ENCODE measurements around the gene DIAPH1.

DIAPH1 gene

DNA sequence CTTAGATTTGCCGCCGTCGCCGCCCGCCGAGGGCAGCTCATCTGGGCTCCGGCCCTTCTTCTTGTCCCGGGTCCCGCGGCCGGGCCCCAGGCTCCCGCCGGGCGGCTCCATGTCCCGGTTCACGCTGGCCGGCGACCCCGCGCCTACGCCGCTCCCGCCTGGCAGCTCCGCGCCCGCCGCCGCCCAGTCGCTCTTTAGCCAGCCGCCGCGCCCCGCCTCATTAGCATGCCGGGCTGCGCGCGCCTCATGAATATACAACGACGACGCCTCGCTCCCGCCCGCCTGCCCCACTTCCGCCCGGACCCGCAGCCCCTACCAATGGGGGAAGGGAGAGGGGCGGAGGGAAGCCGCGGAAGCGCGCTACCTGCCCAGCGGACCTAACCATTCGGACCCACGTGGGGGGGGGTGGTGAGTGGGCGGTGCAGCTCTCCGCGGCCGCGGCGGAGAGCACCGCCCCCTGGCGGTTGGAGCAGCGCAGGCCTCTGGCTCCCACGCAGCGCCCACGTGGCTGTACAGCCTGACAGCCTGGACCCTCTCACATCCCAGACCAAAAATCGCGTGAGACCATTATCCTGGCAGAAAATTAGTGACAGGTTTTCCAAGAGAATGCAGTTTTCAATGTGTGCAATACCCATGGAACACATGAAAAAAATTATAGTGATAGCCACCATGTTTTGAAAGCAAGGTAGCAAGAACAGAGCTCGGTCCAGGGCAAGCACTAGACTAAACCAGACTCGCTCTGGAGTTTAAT lies at the start of gene DIAPH1:
DIAPH1 (minus strand) TSS at position 197 of the 751 bp plus-strand sequence; CDS start at position 111, 86 bp downstream.
- peak; percentile 85 for DNase-seq

DNA sequence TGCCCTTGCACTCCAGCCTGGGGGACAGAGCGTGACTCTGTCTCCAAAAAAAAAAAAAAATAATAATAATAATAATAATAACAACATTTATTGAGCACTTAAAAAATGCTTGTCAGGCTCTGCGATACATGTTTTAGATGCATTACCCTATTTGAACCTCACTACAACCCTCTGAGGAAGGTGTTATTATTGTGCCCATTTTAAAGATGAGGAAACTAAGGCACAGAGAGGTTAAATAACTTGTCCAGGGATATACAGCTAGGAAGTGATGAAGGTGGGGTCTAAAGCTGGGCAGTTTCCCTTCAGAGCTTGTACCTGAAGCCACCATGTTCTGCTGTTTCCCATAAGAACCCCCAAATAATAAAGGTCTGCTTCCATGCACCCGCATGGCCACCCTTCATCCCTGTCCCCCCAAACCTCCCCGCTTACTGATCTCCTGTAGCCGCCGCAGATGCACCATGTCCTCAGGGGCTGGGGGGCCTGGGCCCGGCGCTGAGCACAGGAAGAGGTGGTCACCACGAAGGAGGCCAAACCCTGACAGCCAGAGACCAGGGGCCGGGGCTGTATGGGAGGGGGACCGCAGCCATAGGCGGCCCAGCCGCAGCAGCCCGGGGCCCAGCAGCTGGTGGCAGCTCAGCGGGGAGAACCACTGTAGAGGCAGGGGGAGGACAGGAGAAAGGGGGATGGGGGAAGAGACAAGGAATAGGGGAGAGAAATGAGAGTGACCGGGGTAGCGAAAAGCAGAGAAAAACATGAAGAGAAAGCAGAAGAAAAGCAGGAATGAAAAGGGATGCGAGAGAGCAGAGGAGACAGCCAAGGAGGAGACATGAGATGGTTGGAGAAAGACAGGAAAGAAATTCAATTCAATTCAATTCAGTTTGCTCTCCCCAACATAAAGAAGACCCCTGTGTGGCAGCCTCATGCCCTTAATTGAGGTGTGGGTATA lies 47.5 kb upstream of the DIAPH1 start:
- DNase-seq: no peak

DNA sequence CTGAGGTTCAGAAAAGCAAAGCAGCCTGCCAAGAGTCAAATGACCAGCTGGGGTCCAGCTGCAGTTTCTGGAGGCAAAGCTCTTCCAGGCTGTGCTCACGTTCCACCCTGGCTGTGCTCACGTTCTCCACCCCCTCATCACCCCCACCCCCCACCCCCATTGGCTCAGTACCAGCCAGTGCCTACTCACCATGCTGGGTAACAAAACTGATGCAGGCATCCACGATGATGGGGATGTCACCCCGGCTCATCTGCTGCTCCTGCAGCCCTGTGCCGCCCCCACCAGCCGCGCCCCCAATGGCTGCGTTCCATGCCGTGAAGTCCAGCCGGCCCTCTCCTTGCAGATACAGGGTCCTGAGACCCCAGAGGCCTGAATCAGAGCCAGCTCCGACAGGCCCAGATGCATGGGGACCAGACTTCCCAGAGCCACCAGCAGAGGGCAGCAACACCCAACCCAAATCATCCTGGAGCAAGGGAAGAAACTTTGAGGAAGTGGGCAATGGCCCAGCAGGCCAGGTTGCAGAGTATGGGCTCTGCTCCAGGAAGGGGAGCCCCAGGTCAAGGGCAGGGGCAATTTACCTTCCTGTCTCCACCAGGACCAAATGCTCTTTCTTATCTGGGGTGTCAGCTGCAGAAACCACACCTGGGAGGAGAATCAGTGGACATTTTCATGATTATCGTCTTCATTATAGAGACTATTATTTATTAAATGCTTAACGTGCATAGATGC lies 46.1 kb upstream of the DIAPH1 start:
- peak; percentile 40 for DNase-seq

DNA sequence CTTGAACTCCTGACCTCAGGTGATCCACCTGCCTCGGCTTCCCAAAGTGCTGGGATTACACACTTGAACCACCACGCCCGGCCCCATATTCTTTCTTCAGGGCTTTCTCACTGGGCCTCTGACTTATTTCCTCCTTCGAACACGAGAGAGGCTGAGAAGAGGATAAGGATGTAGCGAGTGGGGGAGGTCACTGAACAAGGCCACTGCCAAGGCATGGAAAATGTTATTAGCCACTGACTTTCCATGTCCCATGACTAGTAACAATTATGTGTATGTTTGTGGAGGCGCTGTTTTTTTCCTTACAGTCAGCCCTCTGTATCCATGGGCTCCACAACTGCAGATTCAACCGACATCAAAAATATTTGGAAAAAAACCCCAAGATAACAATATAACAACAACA lies 44.7 kb upstream of the DIAPH1 start:
- no peak for DNase-seq

DNA sequence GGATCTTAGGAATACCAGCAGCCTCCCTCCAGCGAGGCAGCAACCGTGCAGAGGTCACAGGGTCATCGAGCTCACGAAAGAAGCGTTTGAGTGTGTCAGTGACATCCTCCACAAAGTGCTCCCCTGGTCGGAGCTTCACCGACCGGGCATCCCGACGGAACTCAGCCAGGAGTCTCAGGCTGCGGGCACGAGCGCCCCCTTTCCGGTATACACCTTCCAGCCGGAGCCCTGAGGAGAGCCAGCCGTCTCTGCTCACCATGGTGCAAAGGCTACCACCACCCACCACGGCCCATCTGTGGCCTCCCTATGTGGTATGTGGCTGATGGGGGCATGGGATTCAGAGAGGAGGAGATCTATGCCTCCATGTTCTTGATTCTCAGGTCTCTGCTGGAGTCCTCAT lies 43.2 kb upstream of the DIAPH1 start:
- no peak for DNase-seq

DNA sequence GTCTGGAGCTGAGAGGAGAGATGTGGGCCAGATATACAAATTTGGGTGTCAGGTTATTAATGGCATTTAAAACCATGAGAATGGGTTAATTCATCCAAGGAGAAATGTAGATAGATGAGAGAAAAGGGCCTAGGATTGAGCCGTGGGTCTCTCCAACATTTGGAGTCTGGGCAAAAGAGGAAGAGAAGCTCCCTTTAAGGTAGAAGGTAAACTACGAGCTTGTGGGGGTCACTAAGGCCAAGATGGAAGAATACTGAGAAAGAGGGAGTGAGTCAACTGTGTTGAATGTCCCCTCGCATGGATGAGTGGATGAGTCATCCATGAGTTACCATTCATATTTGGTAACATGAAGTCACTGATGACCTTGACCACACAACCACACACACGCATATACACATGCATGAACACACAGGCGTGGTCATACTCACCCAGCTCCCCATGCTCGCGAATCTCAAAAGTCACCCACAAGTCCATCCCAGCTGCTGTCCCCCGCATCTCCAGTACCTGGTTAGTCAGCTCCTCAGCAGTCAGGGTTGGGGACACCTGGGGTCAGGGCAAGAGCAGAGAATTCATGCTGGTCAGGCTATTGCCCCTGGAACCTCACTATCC lies 39.2 kb upstream of the DIAPH1 start:
- peak; percentile 41 for DNase-seq

DNA sequence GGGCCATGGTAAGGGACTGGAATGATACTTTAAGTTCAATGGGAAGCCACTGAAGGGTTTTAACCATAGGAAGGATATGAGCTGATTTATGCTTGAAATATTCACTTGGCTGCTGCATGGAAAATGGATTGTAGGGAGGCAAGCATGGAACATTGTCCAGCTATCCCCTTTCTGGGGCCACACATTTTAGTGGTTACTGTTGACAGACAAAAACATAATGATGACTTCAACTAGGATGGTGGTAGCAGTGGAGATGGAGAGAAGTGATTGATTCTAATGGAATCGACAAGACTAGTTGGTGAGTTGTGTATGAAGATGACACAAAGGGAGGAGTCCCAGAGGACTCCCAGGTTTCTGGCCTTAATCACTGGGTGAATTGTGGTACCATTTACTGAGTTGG lies 38.6 kb upstream of the DIAPH1 start:
- no peak for DNase-seq

DNA sequence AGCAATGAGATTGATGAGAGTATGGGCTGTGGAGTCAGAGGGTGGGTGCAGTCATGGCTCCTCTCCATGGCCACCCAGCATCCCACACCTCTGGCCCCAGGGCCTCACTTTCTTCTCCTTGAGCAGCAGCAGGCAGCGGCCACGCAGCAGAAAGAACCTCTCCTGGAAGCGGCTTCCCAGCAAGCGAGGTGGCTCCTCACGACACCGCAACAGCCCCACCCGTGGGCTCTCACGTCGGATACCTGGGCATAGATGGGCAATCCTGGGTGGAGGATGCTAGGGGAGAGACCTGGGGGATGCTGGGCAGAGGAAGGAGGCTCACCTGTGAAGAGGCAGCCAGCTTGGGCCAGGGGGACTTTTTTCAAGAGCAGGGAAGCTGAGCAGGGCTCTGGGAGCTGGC lies 37.6 kb upstream of the DIAPH1 start:
- DNase-seq: no peak

DNA sequence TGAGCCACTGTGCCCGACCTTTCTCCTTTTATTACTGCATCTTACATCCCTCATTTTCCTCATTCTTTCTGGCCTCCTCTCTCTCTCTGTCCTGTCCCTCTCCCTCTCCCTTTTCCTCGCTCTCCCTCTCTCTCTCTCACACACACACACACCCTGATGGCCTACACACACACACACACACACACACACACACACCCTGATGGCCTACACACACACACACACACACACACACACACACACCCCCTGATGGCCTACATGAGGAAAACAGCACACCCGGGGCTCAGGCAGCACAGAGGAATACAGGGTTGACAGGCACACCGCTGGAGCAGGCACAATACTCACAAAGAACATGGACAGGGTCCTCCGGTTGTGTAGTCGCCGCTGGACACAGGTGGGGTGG lies 36.2 kb upstream of the DIAPH1 start:
- no peak for DNase-seq

DNA sequence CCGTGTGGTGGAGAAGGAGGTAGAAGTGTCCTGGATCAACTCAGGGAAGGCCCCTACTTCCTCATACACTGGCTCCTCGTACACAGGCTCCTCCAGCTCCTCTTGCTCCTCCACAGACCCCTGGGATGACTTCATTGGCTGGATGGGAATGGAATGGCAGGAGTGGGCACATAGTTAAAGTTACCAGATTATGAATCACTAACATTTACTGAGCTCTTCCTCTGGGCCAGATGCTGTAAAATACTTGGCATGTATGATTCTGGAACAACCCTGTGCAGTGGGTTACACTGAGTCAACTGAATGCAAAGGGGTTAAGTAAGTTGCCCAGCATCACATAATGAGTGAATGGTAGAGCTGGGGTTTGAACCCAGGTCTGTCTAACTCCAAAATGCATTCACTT lies 35.5 kb upstream of the DIAPH1 start:
- peak; percentile 23 for DNase-seq

DNA sequence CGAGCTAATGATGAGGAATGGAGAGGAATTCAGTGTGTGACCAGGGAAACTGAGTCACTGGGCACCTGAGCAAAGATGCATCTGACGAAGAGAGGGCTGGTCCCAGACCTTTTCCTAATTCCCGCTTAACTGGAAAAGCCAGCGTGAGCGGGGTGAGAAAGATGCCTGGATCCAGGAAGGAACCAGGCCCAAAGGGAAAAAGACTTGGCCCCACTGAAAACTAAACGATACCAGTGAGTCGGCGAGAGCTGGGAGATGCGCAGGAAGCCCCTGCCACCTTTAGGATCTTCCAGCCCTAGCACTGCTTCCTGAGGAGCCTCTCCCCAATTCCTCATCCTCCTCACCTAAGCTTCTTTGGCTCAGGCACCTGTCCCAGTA lies 32.9 kb upstream of the DIAPH1 start:
- DNase-seq: no peak

DNA sequence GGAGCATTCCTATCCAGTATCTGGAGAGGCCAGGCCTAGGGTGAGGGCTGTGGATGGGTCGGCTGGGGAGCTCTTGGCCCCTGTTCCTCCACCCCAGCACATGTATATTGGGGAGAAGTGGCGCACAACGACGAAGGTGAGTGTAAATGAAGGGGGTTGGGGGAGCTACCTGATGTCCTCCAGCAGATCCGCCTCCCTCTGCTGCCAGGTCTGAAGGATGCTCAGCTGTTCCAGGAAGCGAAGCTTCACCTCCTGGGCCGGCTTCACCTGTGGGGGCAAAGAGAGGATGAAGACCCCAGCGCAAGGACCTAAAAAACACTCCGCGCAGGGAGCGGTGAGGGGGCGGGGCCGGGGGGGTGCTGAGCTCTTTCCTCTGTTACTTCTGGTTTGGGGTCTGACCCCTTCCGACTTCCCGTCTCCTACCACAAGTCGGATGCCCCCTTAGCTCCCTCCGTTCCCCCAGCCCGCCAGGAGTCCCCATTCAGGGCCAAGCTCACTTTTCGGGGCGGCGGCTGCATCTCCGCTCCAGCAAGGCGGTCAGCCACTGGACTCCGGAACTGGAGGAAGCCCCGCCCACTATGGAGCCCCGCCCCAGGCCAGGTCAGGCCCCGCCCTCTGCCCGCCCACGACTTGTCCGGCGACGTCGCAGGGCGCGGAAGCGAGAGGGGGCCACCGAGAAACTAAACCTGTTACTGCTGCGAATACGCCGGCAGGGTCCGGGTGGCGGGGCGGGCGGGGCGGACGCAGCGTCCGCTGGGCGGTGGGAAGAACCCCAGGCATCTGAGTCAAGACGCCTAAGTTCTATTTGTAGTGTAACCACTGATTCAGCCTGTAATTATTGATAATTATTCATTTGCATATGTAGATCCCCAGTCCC lies 32.3 kb upstream of the DIAPH1 start, which contains the start of gene FCHSD1:
FCHSD1 (minus strand) TSS at position 568 of the 877 bp plus-strand sequence; CDS start at position 518, 50 bp downstream.
- peak; percentile 76 for DNase-seq

DNA sequence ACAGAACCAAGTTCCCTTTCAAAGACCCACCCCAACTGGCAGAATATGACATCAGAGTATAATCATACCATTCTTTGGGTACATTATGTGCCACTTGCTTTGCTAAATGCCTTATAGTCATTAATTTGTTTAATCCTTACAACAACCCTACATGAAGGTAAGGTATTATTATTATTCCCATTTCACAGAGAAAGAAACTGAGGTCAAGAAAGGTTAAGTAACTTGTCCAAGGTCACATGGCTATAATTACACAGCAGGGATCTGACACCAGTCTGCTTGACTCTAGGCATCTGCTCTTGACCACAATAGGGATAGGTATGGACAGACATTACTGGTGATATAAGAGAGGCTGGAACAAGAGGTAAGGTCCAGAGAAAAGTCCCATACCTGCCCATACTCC lies 31.2 kb upstream of the DIAPH1 start:
- DNase-seq: no peak

DNA sequence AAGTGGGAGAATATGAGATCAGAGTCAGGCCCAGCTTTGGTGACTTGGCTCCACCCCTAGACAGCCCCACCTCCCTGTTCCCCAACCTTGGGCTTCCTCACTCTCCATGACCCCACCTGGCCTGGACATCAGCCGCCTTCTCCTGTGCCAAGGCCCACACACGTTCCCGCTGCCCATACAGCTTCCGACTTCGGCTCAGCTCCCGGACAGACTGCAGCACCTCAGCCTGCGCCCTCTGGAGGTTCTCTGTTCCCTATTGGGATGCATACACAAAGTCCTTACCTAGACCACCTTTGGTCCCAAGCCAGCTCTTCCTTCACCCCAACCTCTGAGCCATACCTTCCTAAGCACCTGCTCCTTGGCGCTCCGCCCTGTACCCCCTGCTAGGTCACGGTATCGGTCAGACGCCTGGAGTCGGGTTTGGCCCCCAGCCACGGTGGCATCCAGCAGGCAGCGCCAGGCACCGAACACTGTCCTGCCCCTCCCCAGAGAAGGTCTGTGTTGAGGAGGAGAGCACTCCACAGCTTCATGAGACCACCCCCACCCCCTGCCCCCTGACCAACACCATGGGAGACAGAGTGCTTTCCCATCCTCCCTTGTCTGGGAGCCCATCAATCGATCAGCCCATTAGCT lies 30.4 kb upstream of the DIAPH1 start:
- no peak for DNase-seq

DNA sequence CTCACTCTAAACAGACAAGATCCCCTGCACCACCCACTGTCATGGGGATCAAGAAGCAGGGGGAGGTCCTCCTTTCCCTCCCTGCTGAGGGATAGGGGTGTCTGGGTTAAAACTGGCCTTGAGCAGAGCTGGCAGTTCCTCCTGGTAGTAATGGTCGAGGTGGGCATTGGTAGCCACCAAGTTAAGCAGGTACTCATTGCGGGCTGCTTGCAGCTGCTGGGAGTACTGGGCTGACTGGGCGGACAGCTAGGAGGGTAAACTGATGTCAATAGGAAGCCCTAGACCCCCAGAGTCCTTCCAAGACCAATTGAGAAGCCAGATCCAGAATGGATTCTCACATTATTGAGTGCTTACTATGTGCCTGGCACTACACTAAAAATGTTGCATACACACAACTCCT lies 29.1 kb upstream of the DIAPH1 start:
- no peak for DNase-seq

DNA sequence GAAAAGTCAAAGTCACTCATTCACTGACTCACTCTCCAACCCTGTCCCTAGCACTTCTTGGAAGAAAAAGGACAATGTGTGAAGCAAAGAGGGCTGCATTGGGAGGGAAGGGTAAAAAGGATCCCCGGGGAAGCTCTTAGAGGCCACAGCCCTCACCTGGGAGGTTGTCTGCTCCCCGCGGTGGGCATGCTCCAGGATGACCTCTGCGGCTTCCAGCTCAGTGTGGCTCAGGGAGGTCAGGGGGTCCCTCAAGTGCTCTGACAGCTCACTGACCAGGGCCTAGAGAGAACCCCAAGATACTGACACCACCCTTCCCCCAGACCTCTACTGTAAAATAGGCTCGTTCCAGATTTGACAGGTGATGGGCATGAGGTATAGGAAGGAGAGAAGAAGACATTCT lies 28.4 kb upstream of the DIAPH1 start:
- no peak for DNase-seq

DNA sequence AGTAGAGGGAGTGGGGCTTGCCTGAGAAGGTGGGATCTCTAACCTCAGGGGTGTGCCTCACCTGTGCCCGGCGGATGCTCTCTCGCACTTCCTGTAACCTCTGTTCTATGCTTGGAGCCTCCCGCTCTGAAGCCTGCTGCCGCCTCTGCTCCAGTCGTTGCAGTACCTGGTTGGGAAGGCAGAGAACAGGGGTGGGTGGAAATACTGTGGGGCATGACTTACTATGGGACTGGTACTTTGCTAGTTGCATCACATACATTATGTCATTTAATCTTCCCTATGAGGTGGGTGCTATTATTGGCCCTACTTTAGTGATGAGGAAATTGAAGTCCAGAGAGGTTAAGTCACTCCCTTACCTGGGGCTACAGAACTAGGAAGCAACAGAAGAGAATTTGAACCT lies 27.2 kb upstream of the DIAPH1 start:
- no peak for DNase-seq

DNA sequence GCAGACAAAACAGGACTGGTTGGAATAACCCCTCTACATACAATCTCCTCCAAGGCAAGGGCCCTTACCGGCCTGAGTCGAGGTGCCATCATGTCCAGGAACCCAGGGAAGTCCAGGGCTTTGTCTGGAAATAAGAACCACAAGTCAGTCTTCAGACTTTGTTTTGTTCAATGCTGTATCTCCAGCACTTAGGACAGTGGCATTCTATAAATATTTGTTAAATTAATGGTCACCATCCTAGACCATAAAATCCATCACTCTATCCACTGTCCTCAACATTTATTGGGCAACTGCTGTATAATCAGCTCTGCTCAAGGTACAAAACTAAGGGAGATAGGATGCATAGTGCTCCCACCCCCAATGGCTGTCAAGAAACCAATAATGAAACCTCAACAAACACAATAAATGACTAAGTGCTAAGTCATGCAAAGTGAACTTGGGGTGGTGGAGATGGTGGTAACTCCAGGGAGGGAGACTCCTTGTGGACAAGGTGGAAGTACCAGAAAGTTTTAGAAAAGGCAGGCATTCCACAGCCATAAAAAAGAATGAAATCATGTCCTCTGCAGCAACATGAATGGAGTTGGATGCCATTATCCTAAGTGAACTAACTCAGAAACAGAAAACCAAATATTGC lies 23.0 kb upstream of the DIAPH1 start:
- peak; percentile 8 for DNase-seq

DNA sequence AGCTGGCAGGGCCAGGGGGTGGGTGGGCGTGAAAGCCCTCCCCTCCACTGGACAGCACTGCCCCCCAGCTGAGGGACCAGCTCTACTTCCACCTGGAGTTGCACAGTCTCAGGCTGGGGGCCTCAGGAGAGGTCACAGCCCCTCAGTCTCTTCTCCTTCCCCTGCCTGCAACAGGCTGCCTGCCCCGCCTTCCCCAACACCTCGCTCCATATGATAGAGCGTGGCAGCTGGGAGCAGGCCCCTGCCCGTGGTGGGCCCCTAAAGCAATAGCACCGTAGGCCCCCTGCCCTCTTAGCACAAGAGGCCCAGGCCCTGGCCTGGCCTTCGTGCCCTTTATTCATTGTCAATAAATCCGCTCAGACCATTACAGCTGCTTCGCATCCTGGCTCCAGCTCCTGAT lies 21.9 kb upstream of the DIAPH1 start:
- no peak for DNase-seq

DNA sequence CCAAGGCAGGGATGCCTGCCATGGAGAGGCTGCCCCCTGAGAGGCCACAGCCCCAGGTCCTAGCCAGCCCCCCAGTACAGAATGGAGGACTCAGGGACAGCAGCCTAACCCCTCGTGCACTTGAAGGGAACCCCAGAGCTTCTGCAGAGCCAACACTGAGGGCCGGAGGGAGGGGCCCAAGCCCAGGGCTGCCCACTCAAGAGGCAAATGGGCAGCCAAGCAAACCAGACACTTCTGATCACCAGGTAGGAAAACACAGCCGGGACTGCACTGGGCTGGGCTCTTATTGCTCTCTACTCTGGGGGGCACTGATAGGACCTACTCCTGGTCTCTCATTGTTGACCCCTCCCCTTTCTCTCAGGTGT lies 21.2 kb upstream of the DIAPH1 start:
- DNase-seq: no peak
